KMS-11 (cell line): ENCODE results near the gene TAOK1.
"Not testable (repeated sequence)": the region's sequence is repeated elsewhere in the genome, so short reads cannot be mapped to it uniquely, and the experiment has no call there.

Experiments
- H2AFZ ChIP-seq: fragments of 200-600 bp; sonication (generic); 2 replicates; pipeline ENCODE4 v1.6.1; 2016; ENCODE audit warnings: antibody characterized with exemption, mixed run types, low read depth
- H3K27ac ChIP-seq: fragments of 200-600 bp; sonication (generic); 2 replicates; pipeline ENCODE4 v1.6.1; 2016; ENCODE audit warnings: mild to moderate bottlenecking, mixed run types
- H3K27me3 ChIP-seq: fragments of 200-600 bp; sonication (generic); 2 replicates; pipeline ENCODE4 v1.6.1; 2017; ENCODE audit warnings: mild to moderate bottlenecking, low read depth, mixed run types, moderate library complexity; ENCODE audit not compliant: insufficient read depth
- H3K36me3 ChIP-seq: fragments of 200-600 bp; sonication (generic); 2 replicates; pipeline ENCODE4 v1.6.1; 2017; ENCODE audit warnings: mild to moderate bottlenecking, mixed run types; ENCODE audit not compliant: insufficient read depth
- H3K4me1 ChIP-seq: fragments of 200-600 bp; sonication (generic); 2 replicates; pipeline ENCODE4 v1.6.1; 2016; ENCODE audit warnings: mild to moderate bottlenecking, low read depth, mixed run types; ENCODE audit not compliant: poor library complexity, severe bottlenecking
- H3K4me2 ChIP-seq: fragments of 200-600 bp; sonication (generic); 2 replicates; pipeline ENCODE4 v1.7.0; 2016; ENCODE audit warnings: mild to moderate bottlenecking, mixed run types
- H3K4me3 ChIP-seq: fragments of 200-600 bp; sonication (generic); IDR thresholded peaks from 2 replicates; pipeline ENCODE4 v1.6.1; 2017; ENCODE audit warnings: low read depth, low read length, mixed read lengths; ENCODE audit not compliant: insufficient read depth
- H3K79me2 ChIP-seq: fragments of 200-600 bp; sonication (generic); 2 replicates; pipeline ENCODE4 v1.6.1; 2016; ENCODE audit warnings: low read depth, mixed run types; ENCODE audit not compliant: insufficient read depth
- H3K9ac ChIP-seq: fragments of 200-600 bp; sonication (generic); 2 replicates; pipeline ENCODE4 v1.6.1; 2016; ENCODE audit warnings: mild to moderate bottlenecking, mixed run types
- H4K20me1 ChIP-seq: fragments of 200-600 bp; sonication (generic); 2 replicates; pipeline ENCODE4 v1.6.1; 2016; ENCODE audit warnings: mild to moderate bottlenecking, mixed run types; ENCODE audit not compliant: insufficient read depth
- TF ChIP-seq, protein P1 (sequence below): fragments of 200-600 bp; sonication (generic); conservative IDR thresholded peaks from 2 replicates; pipeline ENCODE4 v1.6.1; 2017; ENCODE audit warnings: low read depth, mild to moderate bottlenecking, antibody characterized with exemption, low read length, moderate library complexity, mixed read lengths

TAOK1 gene

DNA sequence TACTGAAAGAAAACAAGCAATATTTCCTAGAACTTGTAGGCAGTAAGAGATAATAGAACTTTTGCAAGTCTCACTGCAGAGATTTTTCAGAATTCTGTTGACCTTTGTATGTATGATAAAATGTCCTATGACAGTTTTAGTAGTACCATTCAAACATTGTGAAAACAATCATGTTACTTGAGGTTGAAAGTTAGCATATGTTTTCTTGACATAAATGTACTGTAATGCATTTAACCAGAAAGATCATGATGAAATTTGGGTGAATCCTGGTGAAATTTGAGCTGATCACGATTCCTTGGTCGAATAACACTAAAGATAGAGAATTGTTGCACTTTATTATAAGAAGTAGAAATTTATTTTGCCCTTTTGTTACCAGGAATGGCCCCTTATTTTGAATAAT, 85.7 kb downstream of the TAOK1 start:
- Histone ChIP-seq H3K27me3 (no peaks in the 10 kb centered on the region), H3K9ac (no peak overlapping the region), H3K27ac (no peak overlapping the region), H3K79me2 (no peaks in the 10 kb centered on the region), H3K36me3 (no peaks in the 10 kb centered on the region), H4K20me1 (no peaks in the 10 kb centered on the region), H2AFZ (no peak overlapping the region), H3K4me3 (no peak overlapping the region), H3K4me2 (no peak overlapping the region), H3K4me1 (no peaks in the 10 kb centered on the region)
- TF ChIP-seq, protein P1, sequence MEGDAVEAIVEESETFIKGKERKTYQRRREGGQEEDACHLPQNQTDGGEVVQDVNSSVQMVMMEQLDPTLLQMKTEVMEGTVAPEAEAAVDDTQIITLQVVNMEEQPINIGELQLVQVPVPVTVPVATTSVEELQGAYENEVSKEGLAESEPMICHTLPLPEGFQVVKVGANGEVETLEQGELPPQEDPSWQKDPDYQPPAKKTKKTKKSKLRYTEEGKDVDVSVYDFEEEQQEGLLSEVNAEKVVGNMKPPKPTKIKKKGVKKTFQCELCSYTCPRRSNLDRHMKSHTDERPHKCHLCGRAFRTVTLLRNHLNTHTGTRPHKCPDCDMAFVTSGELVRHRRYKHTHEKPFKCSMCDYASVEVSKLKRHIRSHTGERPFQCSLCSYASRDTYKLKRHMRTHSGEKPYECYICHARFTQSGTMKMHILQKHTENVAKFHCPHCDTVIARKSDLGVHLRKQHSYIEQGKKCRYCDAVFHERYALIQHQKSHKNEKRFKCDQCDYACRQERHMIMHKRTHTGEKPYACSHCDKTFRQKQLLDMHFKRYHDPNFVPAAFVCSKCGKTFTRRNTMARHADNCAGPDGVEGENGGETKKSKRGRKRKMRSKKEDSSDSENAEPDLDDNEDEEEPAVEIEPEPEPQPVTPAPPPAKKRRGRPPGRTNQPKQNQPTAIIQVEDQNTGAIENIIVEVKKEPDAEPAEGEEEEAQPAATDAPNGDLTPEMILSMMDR, result no peak

DNA sequence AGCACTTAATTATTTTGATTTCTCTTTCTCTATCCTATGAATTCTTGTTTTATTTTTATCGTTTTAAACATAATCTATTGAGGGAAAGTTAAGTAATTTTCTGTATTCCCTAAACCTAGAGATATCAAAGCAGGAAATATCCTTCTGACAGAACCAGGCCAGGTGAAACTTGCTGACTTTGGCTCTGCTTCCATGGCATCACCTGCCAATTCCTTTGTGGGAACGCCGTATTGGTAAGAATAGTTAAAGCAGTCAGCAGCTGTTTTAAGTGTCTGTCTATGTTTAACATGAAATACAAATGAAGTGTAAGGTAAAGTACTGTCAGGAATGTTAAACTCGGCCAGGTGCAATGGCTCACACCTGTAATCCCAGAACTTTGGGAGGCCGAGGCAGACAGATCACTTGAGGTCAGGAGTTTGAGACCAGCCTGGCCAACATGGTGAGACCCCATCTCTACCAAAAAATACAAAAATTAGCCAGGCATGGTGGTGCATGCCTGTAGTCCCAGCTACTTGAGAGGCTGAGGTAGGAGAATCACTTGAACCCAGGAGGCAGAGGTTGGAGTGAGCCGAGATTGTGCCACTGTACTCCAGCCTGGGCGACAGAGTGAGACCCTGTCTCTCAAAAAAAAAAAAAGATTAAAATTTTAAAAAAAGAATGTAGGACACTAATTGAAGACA, 90.2 kb downstream of the TAOK1 start:
- H3K27ac ChIP-seq, H3K4me3 ChIP-seq, H3K4me2 ChIP-seq, H3K9ac ChIP-seq, H2AFZ ChIP-seq, H3K4me1 ChIP-seq, H3K36me3 ChIP-seq, H3K27me3 ChIP-seq, H3K79me2 ChIP-seq, H4K20me1 ChIP-seq: not testable (repeated sequence)

DNA sequence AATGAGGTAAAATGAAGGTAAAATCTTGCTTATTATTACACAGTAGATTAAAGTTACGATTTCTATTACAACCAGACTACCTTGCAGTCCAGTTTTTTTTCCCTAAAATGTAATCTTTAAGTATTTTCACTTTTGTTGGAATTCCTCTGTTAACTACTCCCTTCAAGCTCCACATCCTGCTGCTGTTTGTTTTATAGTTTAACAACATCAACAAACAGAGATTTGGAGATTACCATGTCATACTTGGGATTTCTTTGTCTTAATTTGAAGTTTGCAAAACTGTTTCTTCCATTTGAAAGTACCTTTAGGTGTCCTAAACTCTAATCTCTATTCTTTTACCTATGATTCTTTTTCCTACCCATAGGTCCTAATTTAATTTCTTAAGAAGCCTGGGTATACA, 93.3 kb downstream of the TAOK1 start:
- Histone ChIP-seq H3K9ac (no peak overlapping the region), H3K36me3 (no peaks in the 10 kb centered on the region)
- TF ChIP-seq, protein P1, result no peak

DNA sequence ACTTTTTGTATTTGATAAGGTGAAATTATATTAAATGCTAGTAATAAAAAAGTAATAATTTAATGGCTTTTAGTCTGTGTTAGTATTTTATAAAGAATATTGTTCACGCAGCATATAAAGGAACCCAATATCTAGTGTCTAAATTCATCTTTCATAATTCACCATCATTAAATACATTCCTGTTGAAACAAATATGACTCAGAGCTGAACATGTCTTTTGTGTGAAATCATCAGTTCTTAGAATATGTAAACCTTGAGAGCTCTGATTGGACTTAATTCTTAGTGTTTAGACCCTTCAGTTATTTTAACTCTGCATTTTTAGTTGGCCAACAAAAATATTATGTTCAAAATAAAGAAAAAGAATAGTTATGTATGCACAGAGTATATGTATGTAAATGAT, 104.8 kb downstream of the TAOK1 start:
- no peak overlapping the region for H3K4me3 ChIP-seq
- TF ChIP-seq, protein P1, result no peak
- H2AFZ ChIP-seq, result no peak overlapping the region
- no peak overlapping the region for H3K27ac ChIP-seq
- H3K4me1 ChIP-seq, result no peaks in the 10 kb centered on the region
- no peak overlapping the region for H3K4me2 ChIP-seq
- no peak overlapping the region for H3K9ac ChIP-seq
- H3K79me2 ChIP-seq, result no peaks in the 10 kb centered on the region
- H3K27me3 ChIP-seq, result no peaks in the 10 kb centered on the region
- H3K36me3 ChIP-seq, result no peaks in the 10 kb centered on the region
- H4K20me1 ChIP-seq, result no peaks in the 10 kb centered on the region

More for the DNA sequence above, 93.3 kb downstream of the TAOK1 start:
- no peak overlapping the region for H3K27ac ChIP-seq
- no peaks in the 10 kb centered on the region for H4K20me1 ChIP-seq
- H3K79me2 ChIP-seq, result no peaks in the 10 kb centered on the region
- H3K27me3 ChIP-seq, result no peaks in the 10 kb centered on the region
- no peaks in the 10 kb centered on the region for H3K4me1 ChIP-seq
- no peak overlapping the region for H2AFZ ChIP-seq
- no peak overlapping the region for H3K4me2 ChIP-seq
- H3K4me3 ChIP-seq, result no peak overlapping the region

DNA sequence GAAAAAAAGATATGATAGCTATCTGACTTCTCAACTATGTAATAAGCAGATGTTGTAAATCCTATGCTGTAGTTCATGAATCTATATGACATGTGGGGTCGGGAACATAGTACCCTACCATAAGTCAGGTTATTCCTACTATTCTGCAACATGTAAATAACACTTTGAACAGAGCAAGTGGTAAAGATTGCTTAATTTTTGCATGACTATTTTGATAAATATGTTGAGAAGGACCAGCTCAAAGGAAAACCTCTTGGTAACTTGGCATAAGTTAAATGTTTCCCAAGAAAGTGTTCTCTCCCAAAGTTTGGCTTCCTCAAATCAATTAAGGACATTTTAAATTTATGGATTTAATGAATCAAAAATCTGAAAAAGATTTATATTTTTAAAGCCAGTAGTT, 114.5 kb downstream of the TAOK1 start:
- Histone ChIP-seq H3K4me2 (no peak overlapping the region), H3K27me3 (no peaks in the 10 kb centered on the region), H3K79me2 (no peaks in the 10 kb centered on the region), H3K36me3 (peaks cover 3% of the 10 kb centered on the region; the same call in 1 of the 2 replicates), H3K4me3 (no peak overlapping the region), H3K9ac (no peak overlapping the region), H4K20me1 (no peaks in the 10 kb centered on the region), H3K27ac (no peak overlapping the region), H3K4me1 (no peaks in the 10 kb centered on the region), H2AFZ (no peak overlapping the region)
- TF ChIP-seq, protein P1, result no peak
